SH-SY5Y (cell line): ENCODE data around the gene STK16.

ENCODE experiments used
- GATA2 ChIP-seq: IDR thresholded peaks from 2 replicates; pipeline ENCODE4 v1.6.1; 2011; ENCODE audit warnings: mild to moderate bottlenecking, low read depth, low read length
- GATA3 ChIP-seq: IDR thresholded peaks from 2 replicates; pipeline ENCODE4 v1.6.1; 2011; ENCODE audit warnings: low read depth, mild to moderate bottlenecking, low read length, moderate library complexity

GRCh38 chr2:219287580-219288265 is 42.4 kb downstream of the STK16 start:
- no peak for TF ChIP-seq GATA2
- TF ChIP-seq GATA3, result no peak
